ENCODE data around the gene AZIN2. TPM values are rescaled to one million over a fixed set of nuclear protein-coding genes. Genes with fewer than 3 reads are reported as not detected.

Gene AZIN2
- total and polyA plus RNA-seq, 2 donors (not counting 3 experiments of a cell fraction or from before 2014, with no cell fraction given), result 0.91 to 1.4 TPM

DNA sequence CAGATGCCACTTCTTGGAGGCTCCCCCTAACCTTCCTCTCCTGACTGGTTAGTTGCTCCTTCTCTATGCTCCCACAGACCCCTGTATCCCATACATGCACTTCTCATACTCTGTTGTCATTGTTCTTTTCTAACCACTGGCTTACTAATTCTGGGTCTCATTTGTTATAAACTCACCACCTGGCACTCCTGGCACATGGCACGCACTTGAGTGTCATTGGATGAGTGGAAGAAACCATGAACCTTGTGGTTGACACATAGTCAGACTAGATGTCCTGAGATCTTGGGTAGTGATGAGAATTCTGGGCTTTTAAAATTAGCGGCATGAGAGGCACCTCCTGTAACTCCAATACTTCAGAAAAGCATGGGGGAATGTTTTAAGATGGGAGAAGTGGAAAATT is 51.6 kb downstream of the AZIN2 start:
- Histone ChIP-seq H3K36me3 (ENCODE audit: control insufficient read depth in 2 of 2, extremely low read depth in 1 of 2, insufficient read depth in 2 of 2, low read length in 2 of 2) (no peaks in the 10 kb centered on the region), H3K27ac (ENCODE audit: insufficient read depth, low read depth, low read length) (no peak overlapping the region), H3K4me3 (replicated peaks in 1 of 3; ENCODE audit: insufficient read depth in 1 of 3, low read depth in 1 of 3, low read length in 3 of 3) (no peak overlapping the region), H3K9me3 (replicated peaks; ENCODE audit: control insufficient read depth, insufficient read depth, low read length) (no peaks in the 10 kb centered on the region), H2AFZ (ENCODE audit: low read depth, low read length) (no peak overlapping the region), H3K27me3 (ENCODE audit: control insufficient read depth in 2 of 2, insufficient read depth in 2 of 2, low read length in 2 of 2) (peaks cover 2 to 3% of the 10 kb centered on the region in 2 experiments), H3K9me1 (replicated peaks; ENCODE audit: control insufficient read depth, extremely low read depth, insufficient read depth, low read length) (no peaks in the 10 kb centered on the region), H4K20me1 (replicated peaks; ENCODE audit: control insufficient read depth, extremely low read depth, insufficient read depth, low read length) (no peaks in the 10 kb centered on the region), H3K9ac (replicated peaks; ENCODE audit: extremely low read depth, insufficient read depth, low read length) (no peak overlapping the region), H3K79me2 (ENCODE audit: control insufficient read depth, insufficient read depth, low read length) (no peaks in the 10 kb centered on the region), H3K4me2 (ENCODE audit: insufficient read depth, low read length) (no peak overlapping the region), H3K4me1 (ENCODE audit: control insufficient read depth, extremely low read depth, insufficient read depth, low read length) (peaks cover 3% of the 10 kb centered on the region)
- intact Hi-C loops (cut with micrococcal nuclease) (no loop called here), dilution Hi-C loops (cut with MboI; ENCODE audit: extremely low pct_ligation_motif_present, low sequenced_read_pairs) (no loop called here)
- ChIA-PET POLR2A (no interaction called here), CTCF (no interaction called here)
- no peak for FAIRE-seq
- no peak for DNase-seq (ENCODE audit: low read depth, low spot score)
- no peak for TF ChIP-seq FOS (IDR thresholded peaks at IDR 0.05; ENCODE audit: borderline replicate concordance, insufficient read depth, low read length)
- no peak for TF ChIP-seq POLR2AphosphoS5 (IDR thresholded peaks at IDR 0.05; ENCODE audit: insufficient read depth, low read depth, low read length)
- no peak for TF ChIP-seq MYC (IDR thresholded peaks at IDR 0.05; ENCODE audit: low read depth, low read length)
- TF ChIP-seq, protein P1, sequence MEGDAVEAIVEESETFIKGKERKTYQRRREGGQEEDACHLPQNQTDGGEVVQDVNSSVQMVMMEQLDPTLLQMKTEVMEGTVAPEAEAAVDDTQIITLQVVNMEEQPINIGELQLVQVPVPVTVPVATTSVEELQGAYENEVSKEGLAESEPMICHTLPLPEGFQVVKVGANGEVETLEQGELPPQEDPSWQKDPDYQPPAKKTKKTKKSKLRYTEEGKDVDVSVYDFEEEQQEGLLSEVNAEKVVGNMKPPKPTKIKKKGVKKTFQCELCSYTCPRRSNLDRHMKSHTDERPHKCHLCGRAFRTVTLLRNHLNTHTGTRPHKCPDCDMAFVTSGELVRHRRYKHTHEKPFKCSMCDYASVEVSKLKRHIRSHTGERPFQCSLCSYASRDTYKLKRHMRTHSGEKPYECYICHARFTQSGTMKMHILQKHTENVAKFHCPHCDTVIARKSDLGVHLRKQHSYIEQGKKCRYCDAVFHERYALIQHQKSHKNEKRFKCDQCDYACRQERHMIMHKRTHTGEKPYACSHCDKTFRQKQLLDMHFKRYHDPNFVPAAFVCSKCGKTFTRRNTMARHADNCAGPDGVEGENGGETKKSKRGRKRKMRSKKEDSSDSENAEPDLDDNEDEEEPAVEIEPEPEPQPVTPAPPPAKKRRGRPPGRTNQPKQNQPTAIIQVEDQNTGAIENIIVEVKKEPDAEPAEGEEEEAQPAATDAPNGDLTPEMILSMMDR (IDR thresholded peaks at IDR 0.05; ENCODE audit: extremely low read depth in 1 of 2, insufficient read depth in 1 of 2, low read depth in 1 of 2, low read length in 2 of 2), result no peak
- no peak for TF ChIP-seq POLR2A (IDR thresholded peaks at IDR 0.05; ENCODE audit: low read depth, low read length)
- TF ChIP-seq, protein P2, sequence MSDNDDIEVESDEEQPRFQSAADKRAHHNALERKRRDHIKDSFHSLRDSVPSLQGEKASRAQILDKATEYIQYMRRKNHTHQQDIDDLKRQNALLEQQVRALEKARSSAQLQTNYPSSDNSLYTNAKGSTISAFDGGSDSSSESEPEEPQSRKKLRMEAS (IDR thresholded peaks at IDR 0.05; ENCODE audit: insufficient read depth, insufficient read length), result no peak
- TF ChIP-seq GATA2 (IDR thresholded peaks at IDR 0.05; ENCODE audit: insufficient read depth, insufficient read length, low read depth, low read length), result no peak
- TF ChIP-seq JUN (IDR thresholded peaks at IDR 0.05; ENCODE audit: borderline replicate concordance, insufficient read depth, insufficient read length, low read depth), result no peak
- TF ChIP-seq EZH2 (IDR thresholded peaks at IDR 0.05; ENCODE audit: borderline replicate concordance, low read depth, low read length, severe bottlenecking), result no peak
- no TSS peak for BruUV-seq (replicated peaks)
